HepG2 (cell line): ENCODE data around the gene GEMIN2. TPM values are rescaled to one million over a fixed set of nuclear protein-coding genes. Genes with fewer than 3 reads are reported as not detected.
A peak's percentile ranks its signal among the peaks of the same experiment; 100 is the strongest.

Experiments
- FOXJ3 ChIP-seq: sonication (generic); formaldehyde crosslinking; IDR thresholded peaks from 2 replicates; pipeline ENCODE4 v1.4.0; 2020; ENCODE audit warnings: missing genetic modification reagents, mild to moderate bottlenecking, borderline replicate concordance
- FOXP4 ChIP-seq: sonication (generic); formaldehyde crosslinking; IDR thresholded peaks from 2 replicates; pipeline ENCODE4 v1.4.0; 2020; ENCODE audit warnings: missing genetic modification reagents
- GMEB2 ChIP-seq: IDR thresholded peaks from 2 replicates; pipeline ENCODE4 v1.6.1; 2016; ENCODE audit warnings: missing biosample characterization, missing genetic modification reagents, low read depth
- GTF2F1 ChIP-seq: fragments of 150-350 bp; IDR thresholded peaks from 2 replicates; pipeline ENCODE4 v1.6.1; 2014; ENCODE audit warnings: low read length
- KLF15 ChIP-seq: sonication (generic); formaldehyde crosslinking; IDR thresholded peaks from 2 replicates; pipeline ENCODE4 v1.8.1; 2023; ENCODE audit warnings: borderline replicate concordance, mild to moderate bottlenecking, inconsistent platforms, missing genetic modification reagents, mixed read lengths
- NR2F1 ChIP-seq, 2 experiments: fragments of 450-650 bp in 1 of 2; formaldehyde crosslinking in 1 of 2; IDR thresholded peaks; 2 replicates each; pipeline versions ENCODE4 v1.5.0 to v1.6.1; 2016 to 2020; ENCODE audit warnings: mild to moderate bottlenecking in 1 of 2, missing compliant biosample characterization in 1 of 2, missing genetic modification reagents in 1 of 2, moderate library complexity in 1 of 2
- PHF5A ChIP-seq: IDR thresholded peaks from one replicate; pipeline ENCODE4 v1.6.1; 2018; ENCODE audit warnings: low read depth, missing genetic modification reagents; ENCODE audit not compliant: unreplicated experiment
- UBTF ChIP-seq: sonication (generic); formaldehyde crosslinking; IDR thresholded peaks from 2 replicates; pipeline ENCODE4 v1.4.0; 2020; ENCODE audit warnings: mild to moderate bottlenecking, missing genetic modification reagents
- ZFP41 ChIP-seq: sonication (generic); formaldehyde crosslinking; IDR thresholded peaks from 2 replicates; pipeline ENCODE4 v1.4.0; 2020; ENCODE audit warnings: mild to moderate bottlenecking, missing genetic modification reagents, borderline replicate concordance
- ZNF225 ChIP-seq: sonication (generic); formaldehyde crosslinking; IDR thresholded peaks from 2 replicates; pipeline ENCODE4 v1.4.0; 2020; ENCODE audit warnings: mild to moderate bottlenecking, missing genetic modification reagents
- ZNF383 ChIP-seq: sonication (generic); formaldehyde crosslinking; IDR thresholded peaks from 2 replicates; pipeline ENCODE4 v1.4.0; 2020; ENCODE audit warnings: missing genetic modification reagents, mild to moderate bottlenecking, borderline replicate concordance
- ZNF562 ChIP-seq: sonication (generic); formaldehyde crosslinking; IDR thresholded peaks from 2 replicates; pipeline ENCODE4 v1.8.0; 2022; ENCODE audit warnings: missing genetic modification reagents, borderline replicate concordance
- polyA plus RNA-seq, 8 experiments: library from polyadenylated mRNA; depleted of rRNA in 3 of 8; stranded (reverse) in 7 of 8; unstranded in 1 of 8; fragments of >200 nt; fragmentation: Illumina TruSeq in 4 of 8; extraction: Trizol in 4 of 8; gene quantifications; 2 replicates each; pipeline versions ENCODE4 v1.2.1 to v1.2.3, GENCODE V29; 2011 to 2016; ENCODE audit warnings: low read depth in 4 of 8, missing spikeins in 1 of 8, mixed read lengths in 1 of 8; ENCODE audit not compliant: insufficient read depth in 1 of 8
- total RNA-seq, 5 experiments: library from RNA; depleted of rRNA; stranded (reverse); fragments of >200 nt; fragmentation: Illumina TruSeq; extraction: Trizol; gene quantifications; 2 replicates each; pipeline ENCODE4 v1.2.3, GENCODE V29; 2016; ENCODE audit warnings: low read depth in 1 of 5
- TF ChIP-seq, protein P1 (sequence below): sonication (generic); formaldehyde crosslinking; IDR thresholded peaks from 2 replicates; pipeline ENCODE4 v1.4.0; 2020; ENCODE audit warnings: missing genetic modification reagents

The GEMIN2 gene
- total and polyA plus RNA-seq, 2 of the 13 experiments (the other 11 are each of a cell fraction or from before 2014, with no cell fraction given): 54.8 to 110 TPM

- TF ChIP-seq FOXP4 (CRISPR knock-in tag): no peak
- no peak for TF ChIP-seq ZFP41 (CRISPR knock-in tag)
- TF ChIP-seq, protein P1, sequence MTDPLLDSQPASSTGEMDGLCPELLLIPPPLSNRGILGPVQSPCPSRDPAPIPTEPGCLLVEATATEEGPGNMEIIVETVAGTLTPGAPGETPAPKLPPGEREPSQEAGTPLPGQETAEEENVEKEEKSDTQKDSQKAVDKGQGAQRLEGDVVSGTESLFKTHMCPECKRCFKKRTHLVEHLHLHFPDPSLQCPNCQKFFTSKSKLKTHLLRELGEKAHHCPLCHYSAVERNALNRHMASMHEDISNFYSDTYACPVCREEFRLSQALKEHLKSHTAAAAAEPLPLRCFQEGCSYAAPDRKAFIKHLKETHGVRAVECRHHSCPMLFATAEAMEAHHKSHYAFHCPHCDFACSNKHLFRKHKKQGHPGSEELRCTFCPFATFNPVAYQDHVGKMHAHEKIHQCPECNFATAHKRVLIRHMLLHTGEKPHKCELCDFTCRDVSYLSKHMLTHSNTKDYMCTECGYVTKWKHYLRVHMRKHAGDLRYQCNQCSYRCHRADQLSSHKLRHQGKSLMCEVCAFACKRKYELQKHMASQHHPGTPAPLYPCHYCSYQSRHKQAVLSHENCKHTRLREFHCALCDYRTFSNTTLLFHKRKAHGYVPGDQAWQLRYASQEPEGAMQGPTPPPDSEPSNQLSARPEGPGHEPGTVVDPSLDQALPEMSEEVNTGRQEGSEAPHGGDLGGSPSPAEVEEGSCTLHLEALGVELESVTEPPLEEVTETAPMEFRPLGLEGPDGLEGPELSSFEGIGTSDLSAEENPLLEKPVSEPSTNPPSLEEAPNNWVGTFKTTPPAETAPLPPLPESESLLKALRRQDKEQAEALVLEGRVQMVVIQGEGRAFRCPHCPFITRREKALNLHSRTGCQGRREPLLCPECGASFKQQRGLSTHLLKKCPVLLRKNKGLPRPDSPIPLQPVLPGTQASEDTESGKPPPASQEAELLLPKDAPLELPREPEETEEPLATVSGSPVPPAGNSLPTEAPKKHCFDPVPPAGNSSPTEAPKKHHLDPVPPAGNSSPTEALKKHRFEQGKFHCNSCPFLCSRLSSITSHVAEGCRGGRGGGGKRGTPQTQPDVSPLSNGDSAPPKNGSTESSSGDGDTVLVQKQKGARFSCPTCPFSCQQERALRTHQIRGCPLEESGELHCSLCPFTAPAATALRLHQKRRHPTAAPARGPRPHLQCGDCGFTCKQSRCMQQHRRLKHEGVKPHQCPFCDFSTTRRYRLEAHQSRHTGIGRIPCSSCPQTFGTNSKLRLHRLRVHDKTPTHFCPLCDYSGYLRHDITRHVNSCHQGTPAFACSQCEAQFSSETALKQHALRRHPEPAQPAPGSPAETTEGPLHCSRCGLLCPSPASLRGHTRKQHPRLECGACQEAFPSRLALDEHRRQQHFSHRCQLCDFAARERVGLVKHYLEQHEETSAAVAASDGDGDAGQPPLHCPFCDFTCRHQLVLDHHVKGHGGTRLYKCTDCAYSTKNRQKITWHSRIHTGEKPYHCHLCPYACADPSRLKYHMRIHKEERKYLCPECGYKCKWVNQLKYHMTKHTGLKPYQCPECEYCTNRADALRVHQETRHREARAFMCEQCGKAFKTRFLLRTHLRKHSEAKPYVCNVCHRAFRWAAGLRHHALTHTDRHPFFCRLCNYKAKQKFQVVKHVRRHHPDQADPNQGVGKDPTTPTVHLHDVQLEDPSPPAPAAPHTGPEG (CRISPR knock-in tag): no peak
- TF ChIP-seq ZNF225: no peak
- no peak for TF ChIP-seq UBTF
- TF ChIP-seq ZNF562 (CRISPR knock-in tag): no peak
- TF ChIP-seq GTF2F1: no peak
- no peak for TF ChIP-seq ZNF383 (CRISPR knock-in tag)
- TF ChIP-seq PHF5A (CRISPR knock-in tag): peak; percentile 50
- no peak for TF ChIP-seq NR2F1 (CRISPR knock-in tag; IDR thresholded peaks at IDR 0.05)
- TF ChIP-seq KLF15 (CRISPR knock-in tag): 0 out of 2 replicates have a peak, but pooled peaks have one; percentile 78
- TF ChIP-seq GMEB2 (CRISPR knock-in tag): no peak
- no peak for TF ChIP-seq FOXJ3
These were observed 70.6 kb downstream of the GEMIN2 start (continued) for GRCh38 chr14:39184628-39185255.
